SK-N-DZ (cell line): ENCODE measurements around the gene PRUNE2. TPM values are rescaled to one million over a fixed set of nuclear protein-coding genes. Genes with fewer than 3 reads are reported as not detected.
"Not testable (repeated sequence)": the region's sequence is repeated elsewhere in the genome, so short reads cannot be mapped to it uniquely, and the experiment has no call there.

Experiments used
- DNase-seq: peaks from one replicate; pipeline ENCODE4 v3.0.0-alpha.2; 2015; ENCODE audit warnings: low spot score
- polyA plus RNA-seq, 2 experiments: library from polyadenylated mRNA; depleted of rRNA; stranded (reverse); fragments of >200 nt; gene quantifications; 2 replicates each; pipeline ENCODE4 v1.2.3, GENCODE V29; 2014

PRUNE2 gene, protein sequence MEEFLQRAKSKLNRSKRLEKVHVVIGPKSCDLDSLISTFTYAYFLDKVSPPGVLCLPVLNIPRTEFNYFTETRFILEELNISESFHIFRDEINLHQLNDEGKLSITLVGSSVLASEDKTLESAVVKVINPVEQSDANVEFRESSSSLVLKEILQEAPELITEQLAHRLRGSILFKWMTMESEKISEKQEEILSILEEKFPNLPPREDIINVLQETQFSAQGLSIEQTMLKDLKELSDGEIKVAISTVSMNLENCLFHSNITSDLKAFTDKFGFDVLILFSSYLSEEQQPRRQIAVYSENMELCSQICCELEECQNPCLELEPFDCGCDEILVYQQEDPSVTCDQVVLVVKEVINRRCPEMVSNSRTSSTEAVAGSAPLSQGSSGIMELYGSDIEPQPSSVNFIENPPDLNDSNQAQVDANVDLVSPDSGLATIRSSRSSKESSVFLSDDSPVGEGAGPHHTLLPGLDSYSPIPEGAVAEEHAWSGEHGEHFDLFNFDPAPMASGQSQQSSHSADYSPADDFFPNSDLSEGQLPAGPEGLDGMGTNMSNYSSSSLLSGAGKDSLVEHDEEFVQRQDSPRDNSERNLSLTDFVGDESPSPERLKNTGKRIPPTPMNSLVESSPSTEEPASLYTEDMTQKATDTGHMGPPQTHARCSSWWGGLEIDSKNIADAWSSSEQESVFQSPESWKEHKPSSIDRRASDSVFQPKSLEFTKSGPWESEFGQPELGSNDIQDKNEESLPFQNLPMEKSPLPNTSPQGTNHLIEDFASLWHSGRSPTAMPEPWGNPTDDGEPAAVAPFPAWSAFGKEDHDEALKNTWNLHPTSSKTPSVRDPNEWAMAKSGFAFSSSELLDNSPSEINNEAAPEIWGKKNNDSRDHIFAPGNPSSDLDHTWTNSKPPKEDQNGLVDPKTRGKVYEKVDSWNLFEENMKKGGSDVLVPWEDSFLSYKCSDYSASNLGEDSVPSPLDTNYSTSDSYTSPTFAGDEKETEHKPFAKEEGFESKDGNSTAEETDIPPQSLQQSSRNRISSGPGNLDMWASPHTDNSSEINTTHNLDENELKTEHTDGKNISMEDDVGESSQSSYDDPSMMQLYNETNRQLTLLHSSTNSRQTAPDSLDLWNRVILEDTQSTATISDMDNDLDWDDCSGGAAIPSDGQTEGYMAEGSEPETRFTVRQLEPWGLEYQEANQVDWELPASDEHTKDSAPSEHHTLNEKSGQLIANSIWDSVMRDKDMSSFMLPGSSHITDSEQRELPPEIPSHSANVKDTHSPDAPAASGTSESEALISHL (N-terminal part only)
- 58.5 and 61.0 TPM in 2 replicates for polyA plus RNA-seq (2014; cell fraction: cytosol; rRNA removed)
- 57.0 and 87.5 TPM in 2 replicates for polyA plus RNA-seq (2014; cell fraction: nucleus; rRNA removed)

DNA sequence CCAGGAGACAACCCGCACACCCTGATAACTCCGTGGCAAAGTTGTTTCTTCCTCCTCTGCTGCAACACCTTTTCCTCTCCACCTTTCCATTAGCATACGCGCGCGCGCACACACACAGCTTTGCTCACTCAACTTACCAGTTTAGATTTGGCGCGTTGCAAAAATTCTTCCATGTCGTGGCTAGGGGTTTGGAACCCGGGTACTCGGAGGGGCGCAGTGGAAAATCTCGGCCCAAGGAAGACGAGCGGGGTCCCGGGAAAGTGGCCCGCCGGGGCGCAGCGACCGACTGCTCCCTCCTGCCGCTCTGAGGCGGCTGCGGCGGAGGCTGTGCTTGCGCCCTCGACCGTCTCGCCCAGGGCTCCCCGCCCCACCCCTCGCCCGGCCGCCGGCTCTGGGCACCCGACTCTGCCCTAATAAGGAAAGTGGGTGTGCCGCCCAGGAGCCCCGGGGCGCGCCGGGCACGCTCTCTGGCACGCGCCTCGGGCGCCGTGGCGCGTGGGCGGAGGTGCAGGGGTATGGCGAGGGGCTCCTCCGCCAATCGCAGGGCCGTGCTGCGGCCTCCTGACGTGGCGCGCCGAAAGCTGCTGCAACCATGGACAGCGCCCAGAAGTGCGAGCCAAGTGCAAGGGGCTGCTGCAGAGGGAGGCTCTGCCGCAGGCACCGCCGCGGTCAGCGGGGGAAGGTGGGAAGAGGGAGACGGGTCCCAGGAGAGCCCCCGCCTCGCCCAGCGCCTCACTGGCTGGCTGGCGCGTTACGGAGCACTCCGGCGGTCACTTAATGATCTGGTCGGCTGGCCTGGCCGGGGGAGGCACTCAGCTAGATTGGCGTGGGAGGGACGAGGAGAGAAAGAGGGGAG lies at the start of gene PRUNE2:
Gene PRUNE2 (minus strand): TSS at position 324 of the 856 bp plus-strand sequence. CDS start 151 bp downstream, at position 173.
- peak; percentile 93 for DNase-seq

DNA sequence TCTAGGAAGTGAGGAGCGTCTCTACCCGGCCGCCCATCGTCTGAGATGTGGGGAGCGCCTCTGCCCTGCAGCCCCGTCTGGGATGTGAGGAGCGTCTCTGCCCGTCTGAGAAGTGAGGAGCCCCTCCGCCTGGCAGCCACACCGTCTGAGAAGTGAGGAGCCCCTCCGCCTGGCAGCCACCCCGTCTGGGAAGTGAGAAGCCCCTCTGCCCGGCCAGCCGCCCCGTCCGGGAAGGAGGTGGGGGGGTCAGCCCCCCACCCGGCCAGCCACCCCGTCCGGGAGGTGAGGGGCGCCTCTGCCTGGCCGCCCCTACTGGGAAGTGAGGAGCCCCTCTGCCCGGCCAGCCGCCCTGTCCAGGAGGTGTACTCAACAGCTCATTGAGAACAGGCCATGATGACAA lies 49.5 kb upstream of the PRUNE2 start:
- DNase-seq: not testable (repeated sequence)

DNA sequence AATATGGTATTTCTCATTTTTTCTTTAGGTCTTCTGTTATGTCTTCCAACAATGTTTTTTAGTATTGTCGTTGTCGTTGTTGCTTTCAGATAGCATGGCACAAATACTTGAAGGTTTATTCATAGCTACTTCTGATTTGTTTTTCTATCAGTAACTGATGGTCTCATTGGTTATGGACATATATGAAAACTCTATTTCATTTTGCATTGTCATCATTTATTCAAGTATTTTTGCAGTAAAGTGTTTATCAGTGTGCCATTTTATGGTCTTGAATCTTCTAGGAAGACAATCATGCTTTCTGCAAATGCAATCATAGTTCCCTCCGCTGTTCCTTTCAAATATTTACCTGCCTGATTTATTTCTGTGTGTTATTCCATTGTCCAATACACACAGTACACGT lies 44.0 kb upstream of the PRUNE2 start:
- DNase-seq: no peak

DNA sequence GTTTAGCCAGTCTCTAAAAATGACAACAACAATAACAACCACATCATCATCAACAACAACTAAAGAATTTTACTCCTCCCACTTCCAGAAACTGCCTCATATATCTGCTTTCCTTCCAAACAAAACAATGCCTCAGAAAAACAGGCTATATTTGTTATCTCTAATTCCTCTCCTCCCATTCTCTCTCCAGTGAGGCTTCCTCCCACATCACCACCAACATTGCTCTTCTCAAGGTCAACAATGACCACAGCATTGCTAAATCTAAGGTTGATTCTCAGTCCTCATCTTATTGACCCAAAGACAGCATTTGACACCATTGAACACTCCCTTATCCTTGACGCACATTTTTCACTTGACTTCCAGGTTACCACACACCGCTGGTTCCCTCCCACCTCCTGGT lies 38.1 kb upstream of the PRUNE2 start:
- DNase-seq: no peak

DNA sequence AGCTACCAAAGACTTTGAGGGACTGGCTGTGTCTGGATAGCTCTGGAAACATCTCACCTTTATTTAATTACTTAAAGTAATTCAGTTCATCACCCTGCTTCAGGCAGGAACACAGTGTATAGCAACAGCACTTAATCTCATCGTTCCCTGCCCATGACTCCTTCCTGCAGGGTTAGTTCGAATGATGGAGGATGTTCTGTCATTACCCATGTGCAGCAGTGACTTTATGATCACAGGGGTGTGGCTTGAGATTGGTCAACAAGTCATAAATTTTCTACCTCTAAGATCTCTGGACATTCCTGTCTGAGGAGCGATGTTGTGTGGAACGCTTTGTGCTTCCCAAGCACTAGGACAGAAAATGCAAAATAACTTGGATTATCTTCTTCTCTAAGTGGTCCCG lies 37.1 kb upstream of the PRUNE2 start:
- no peak for DNase-seq

DNA sequence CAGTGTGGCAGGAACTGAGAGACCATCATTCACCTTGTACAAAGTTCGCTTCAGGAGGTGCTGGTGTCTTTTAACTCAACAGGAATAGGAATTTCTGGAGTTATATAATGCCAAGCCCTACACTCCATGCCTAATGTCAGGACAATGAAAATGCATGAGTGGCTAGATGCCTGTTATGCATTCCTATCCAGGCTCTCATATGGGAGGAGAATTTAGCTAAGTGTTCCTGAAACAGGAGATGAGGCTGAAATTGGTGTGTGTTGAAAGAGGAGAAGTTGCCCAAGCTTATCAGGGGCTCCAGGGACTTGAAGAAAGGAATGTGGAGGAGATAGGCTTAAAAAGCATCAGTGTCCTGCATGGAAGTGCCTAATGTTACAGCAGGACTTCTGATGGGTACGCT lies 26.8 kb upstream of the PRUNE2 start:
- no peak for DNase-seq

DNA sequence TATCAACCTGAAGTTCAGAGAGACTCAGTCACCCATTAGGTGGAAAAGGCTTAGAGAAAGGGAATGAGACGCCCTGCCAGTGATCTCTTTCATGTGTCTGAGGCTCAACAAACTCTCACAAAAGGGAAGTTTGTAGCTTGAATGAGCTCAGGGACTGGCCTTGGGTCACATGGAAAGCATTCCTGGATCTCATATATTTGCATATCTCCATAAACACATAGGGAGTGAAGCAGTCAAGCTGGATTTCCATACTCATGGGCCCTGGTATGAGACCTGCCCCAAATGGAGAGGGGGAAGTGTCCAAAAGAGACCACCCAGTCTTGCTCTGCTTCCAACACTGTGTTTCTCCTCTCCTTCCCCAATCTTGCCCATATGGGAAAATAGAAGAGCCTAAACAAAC lies 26.4 kb upstream of the PRUNE2 start:
- DNase-seq: no peak

DNA sequence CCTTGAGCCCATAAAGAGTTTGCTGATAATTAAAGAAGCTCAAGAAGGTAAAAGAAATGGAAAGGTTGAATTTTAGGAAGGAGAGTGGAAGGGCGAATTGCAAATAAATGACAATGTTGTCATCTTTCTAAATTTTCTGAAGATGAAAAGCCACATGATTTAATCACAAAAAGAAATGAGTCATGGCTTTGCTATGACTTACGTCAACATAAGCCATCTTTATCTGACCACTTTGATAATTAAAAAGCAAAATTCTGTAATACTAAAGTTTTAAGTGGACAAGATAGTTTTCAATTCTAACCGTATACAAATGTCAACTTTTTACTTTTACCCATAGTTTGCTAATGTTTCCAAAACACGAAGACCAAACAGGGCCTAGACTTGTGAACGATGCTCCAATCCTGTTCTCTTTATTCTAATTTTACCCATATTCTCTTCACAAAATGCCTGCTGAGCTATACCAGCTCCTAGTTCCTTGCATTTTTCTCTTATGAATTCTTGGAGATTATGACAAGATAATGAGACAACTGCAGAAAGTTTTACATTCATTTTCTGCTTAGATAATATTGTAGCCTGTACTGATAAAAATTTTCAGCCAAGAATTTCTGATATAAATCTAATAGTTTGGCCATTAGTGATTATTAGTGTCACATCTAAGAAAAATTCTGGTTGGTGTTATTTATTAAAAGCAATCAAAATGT lies 21.8 kb upstream of the PRUNE2 start:
- DNase-seq: no peak

DNA sequence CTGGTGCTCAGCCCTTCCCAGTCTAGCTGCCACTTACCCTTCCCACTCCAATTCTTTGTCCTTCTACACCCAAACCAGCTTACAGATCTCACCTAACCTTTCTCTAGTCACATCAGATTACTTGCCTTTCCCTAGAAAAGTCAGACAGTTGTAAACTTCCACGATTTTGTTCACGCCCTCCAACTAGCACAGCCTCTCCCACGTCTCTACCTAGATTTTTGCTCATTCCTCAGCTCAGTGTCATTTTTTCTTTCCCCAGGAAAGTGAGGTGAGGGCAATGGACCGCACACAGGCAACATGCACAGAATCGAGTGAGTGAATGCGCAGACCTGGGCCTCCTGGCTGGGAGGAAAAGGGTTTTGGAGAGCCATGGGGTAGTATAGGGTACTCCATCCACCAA lies 20.9 kb upstream of the PRUNE2 start:
- DNase-seq: no peak

DNA sequence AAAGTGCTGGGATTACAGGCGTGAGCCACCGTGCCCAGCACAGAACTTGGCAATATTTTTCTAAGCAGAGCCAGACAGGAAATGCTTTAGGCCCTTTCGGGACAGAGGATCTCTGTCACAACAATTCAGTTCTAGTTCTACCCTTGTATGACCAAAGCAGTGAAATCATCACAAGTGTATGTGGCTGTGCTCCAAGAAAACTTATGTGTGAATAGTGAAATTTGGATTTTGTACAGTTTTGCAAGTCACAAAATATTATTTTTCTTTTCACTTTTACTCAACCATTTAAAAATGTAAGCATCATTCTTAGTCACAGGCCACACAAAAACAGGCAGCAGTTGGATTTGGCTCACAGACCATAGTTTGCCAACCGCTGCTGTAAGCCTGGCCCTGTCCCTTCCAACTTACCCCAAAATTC lies 20.4 kb upstream of the PRUNE2 start:
- DNase-seq: no peak

DNA sequence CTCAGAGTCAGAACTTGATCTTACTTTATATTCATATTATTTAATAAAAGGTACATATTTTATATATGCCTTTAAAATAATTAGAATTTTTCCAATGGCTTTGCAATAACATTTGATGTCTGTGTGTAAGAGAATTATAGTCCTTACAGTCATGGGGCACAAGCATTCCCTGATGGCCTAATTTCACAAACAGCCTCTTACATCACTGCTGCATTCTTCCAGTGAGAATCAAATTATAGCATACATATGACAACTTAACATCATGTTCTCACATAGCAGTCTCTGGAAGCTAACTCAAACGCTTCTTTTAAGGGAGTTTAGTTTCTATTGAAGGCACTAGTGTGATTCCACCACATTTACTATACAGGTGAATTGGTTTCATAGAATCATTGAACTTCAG lies 15.3 kb upstream of the PRUNE2 start:
- no peak for DNase-seq

DNA sequence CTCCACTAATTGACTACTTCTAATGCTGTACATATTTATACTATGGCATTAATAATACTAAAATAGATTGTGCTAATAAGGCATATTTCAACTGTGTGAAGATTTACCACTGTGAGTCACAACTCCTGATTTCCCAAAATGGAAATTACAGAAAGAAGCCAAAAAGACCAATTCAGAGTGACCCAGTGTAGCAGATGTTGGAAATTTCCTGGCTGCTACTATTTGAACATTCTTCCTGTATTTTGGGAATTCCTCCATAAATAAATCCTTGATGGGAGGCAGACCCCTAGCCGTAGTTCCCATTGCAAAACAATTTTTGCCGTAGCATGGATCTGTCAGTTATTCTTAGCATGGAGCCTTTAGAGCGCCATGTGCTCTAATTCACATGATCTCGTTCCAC lies 11.4 kb upstream of the PRUNE2 start:
- DNase-seq: no peak

DNA sequence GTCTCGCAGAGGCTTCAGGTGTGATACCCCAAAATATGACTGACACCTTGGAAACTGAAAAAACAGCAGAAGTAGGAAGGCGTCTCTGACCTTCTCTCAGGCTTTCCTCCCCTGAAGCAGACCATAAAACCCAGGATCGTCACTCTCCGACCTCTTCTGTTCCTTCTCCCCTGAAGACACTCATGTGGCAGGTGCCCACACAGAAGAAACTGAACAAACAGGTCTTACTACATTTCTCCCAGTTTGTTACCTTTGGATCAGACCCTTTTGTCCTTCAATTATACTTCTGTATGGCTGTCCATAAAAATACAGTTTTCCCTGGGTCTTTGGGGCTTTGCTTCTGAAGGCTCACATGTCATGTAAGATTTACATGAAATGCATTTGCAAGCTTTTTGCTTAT lies 10.3 kb upstream of the PRUNE2 start:
- DNase-seq: no peak

DNA sequence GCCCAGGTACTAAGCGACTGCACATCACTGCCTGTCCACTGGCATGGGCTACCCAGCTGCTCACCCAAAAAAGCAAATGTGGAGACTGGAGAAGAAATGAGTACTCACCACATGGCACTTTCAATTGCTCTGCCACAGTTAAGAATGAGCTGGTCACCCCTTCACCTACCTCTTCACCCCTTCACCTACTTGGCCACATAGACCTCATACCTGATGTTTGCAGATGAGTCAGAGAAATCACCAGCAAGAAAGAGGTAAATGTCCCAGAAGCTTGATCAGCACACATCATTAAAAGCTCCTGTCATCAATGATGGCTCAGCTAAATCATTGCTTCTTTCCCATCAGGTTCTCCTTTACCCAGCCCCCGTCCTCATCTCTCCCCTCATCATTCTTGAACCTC lies 7.6 kb upstream of the PRUNE2 start:
- DNase-seq: no peak

DNA sequence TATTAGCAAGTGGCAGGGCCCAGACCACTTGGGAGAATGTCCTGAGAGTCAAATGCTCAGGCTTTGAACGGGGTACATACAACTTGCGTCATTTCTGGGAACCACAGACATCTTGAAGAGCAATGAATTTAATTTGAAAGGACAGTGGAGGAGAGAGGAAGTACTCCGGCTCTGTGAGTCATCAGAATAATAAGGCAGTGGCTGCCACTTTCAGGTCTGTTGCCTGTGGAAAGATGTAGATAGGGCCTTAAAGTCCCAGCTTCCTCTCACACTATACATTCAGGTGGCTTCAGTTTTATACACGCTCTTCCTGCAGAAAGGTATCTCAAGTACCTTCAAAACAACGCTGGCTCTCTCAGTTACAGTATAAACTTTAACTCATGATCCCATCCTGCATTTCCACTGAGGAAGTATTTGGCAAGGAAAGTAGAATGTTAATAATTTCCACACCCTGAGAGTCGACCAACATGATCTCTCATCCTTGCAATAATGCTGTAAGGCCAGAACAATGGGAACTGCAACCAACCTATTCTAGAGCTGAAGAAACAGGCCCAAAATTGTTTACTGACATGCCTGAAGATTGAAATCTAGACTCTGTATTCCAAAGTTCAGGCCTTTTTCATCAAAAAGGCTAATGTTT lies 6.8 kb upstream of the PRUNE2 start:
- DNase-seq: peak; percentile 89

DNA sequence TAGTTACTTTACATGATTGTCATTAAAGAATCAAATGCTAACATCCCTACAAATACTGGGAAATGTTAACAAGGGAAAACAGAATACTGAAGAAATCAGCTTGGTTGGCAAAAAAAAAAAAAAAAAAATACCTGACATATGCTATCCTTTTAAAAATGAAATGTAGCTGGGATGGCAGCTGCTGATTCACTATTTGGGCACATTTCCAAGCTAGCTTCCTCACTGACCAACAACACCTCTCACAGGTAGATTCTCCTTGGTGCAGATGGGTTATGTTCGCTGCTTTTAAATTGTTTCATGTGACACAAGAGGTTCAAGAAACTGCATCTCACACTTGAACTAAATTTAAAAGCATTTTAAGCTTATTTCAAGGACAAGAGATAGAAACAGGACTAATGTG lies 6.1 kb upstream of the PRUNE2 start:
- no peak for DNase-seq

DNA sequence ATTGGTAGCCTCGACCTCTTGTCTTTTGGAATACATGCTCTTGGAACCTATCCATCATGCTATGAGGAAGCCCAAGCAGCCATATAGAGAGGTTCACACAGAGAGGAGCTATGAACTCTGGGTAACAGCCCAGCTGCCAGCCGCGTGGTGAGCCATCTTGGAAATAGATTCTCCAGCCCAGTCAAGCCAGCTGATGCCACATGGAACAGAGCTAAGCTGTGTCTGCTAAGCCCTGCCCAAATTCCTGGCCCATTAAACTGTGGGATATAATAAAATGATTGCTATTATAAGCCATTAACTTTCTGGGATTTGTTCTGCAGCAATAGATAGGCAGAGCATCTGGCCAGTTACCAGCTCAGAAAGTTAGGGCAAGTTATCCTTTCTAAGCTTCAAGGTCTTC lies 4.9 kb upstream of the PRUNE2 start:
- DNase-seq: no peak

DNA sequence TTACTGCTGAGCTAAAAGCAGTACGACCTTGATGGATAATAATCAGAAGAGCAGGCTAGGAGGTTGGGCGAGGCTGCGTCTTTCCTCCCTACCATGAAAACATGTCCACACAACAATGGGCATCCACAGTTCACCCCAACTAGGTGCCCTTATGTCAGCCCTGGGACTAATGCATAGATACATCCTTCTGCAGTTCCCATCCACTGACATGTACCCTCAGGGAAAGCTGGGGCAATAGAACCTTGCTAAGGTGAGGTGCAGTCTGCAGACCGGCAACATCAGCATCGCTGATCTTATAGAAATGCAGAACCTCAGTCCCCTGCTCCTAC lies 697 bp upstream of the PRUNE2 start:
- no peak for DNase-seq

DNA sequence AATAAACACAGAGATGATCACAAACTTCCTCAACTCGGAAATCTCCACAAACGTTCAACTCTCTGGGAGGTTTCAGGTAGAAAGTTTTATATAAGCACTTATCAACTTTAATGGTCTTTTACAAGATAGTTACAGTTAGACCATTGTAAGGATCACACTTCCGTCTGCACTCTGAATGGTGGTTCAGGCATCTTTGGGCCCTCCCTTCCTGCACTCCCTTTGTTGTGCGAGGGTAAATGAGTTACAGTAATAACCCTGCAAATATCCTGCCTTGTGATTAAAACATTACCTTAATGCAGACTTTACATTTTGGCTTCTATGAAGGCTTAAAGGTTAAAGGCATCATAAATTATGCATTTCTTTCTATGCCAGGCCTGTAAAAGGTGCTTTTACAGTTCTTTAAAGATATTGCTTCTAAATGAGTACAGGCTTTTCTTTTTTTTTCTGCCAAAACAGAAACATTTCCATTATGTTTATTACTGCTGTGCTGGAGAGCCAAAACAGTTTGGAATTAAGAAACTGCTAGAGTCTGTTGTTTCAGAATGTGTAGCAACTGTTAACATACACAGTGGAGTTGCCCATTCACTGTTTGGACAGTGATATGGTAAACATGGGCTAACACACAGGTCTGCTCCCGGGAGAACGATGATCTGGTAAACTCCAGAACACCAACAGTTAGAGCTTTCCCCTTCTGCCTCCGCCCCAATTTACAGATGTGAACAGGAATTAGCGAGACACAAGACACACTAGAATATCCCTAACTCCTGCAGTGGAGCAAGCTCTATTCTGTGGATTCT lies 1.1 kb downstream of the PRUNE2 start:
- no peak for DNase-seq
